Measurements from ENCODE around the gene TNS1. TPM values are rescaled to one million over a fixed set of nuclear protein-coding genes. Genes with fewer than 3 reads are reported as not detected.

Gene TNS1
- total RNA-seq, 2 donors from 2014 or later, result 3.3 to 4.2 TPM

- no peak overlapping the region for H3K27ac ChIP-seq (ENCODE audit: low read depth, low read length)
- Mint-ChIP-seq H3K27ac (no peak overlapping the region), H3K4me1 (peaks cover under 1% of the 10 kb centered on the region), H3K4me3 (no peak overlapping the region), H3K27me3 (ENCODE audit: insufficient read depth) (peaks cover 21% of the 10 kb centered on the region), H3K36me3 (ENCODE audit: low read depth) (no peaks in the 10 kb centered on the region), H3K9me3 (peaks cover 27% of the 10 kb centered on the region)
- TF ChIP-seq CTCF (conservative IDR thresholded peaks at IDR 0.05), result no peak
- H3K9ac ChIP-seq (ENCODE audit: extremely low read depth, low read length, poor library complexity, severe bottlenecking), result no peak overlapping the region
- no peak for DNase-seq
- no peaks in the 10 kb centered on the region for H3K4me1 ChIP-seq (ENCODE audit: control insufficient read depth, insufficient read depth, low read length)
- H3K9me3 ChIP-seq (ENCODE audit: control insufficient read depth, low read length), result peaks cover 25% of the 10 kb centered on the region
- H3K36me3 ChIP-seq (ENCODE audit: control insufficient read depth, insufficient read depth, low read length), result no peaks in the 10 kb centered on the region
- no peaks in the 10 kb centered on the region for H3K27me3 ChIP-seq (ENCODE audit: control insufficient read depth, insufficient read depth, low read length, poor library complexity, severe bottlenecking)
- WGBS, 2 experiments (ENCODE audit: insufficient coverage in 1 of 2, insufficient read length in 1 of 2), result 93% methylated on average over 1 of the region's 1 CpG; no CpG with 5 or more reads in 1 of the 2 experiments
- H3K4me3 ChIP-seq (ENCODE audit: low read length), result no peak overlapping the region
Measured at GRCh38 chr2:217761645-217762277, 241.0 kb downstream of the TNS1 start.

- H3K4me1 ChIP-seq (ENCODE audit: control insufficient read depth, insufficient read depth, low read length), result no peaks in the 10 kb centered on the region
- peaks cover 25% of the 10 kb centered on the region for H3K9me3 ChIP-seq (ENCODE audit: control insufficient read depth, low read length)
- no peak overlapping the region for H3K9ac ChIP-seq (ENCODE audit: extremely low read depth, low read length, poor library complexity, severe bottlenecking)
- no peaks in the 10 kb centered on the region for H3K36me3 Mint-ChIP-seq (ENCODE audit: low read depth)
- no peak overlapping the region for H3K27ac Mint-ChIP-seq
- H3K27ac ChIP-seq (ENCODE audit: low read depth, low read length), result no peak overlapping the region
- 74 to 84% methylated on average over 2 of the region's 2 CpGs for WGBS, 2 experiments (ENCODE audit: insufficient coverage in 1 of 2, insufficient read length in 1 of 2)
- TF ChIP-seq CTCF (conservative IDR thresholded peaks at IDR 0.05), result no peak
- H3K9me3 Mint-ChIP-seq, result peaks cover 27% of the 10 kb centered on the region
- no peak overlapping the region for H3K4me3 ChIP-seq (ENCODE audit: low read length)
- H3K27me3 ChIP-seq (ENCODE audit: control insufficient read depth, insufficient read depth, low read length, poor library complexity, severe bottlenecking), result no peaks in the 10 kb centered on the region
- peaks cover 5% of the 10 kb centered on the region for H3K4me1 Mint-ChIP-seq
- no peaks in the 10 kb centered on the region for H3K36me3 ChIP-seq (ENCODE audit: control insufficient read depth, insufficient read depth, low read length)
- H3K27me3 Mint-ChIP-seq (ENCODE audit: insufficient read depth), result peaks cover 19% of the 10 kb centered on the region
- no peak overlapping the region for H3K4me3 Mint-ChIP-seq
- no peak for DNase-seq
Measured at GRCh38 chr2:217759991-217760390, 242.8 kb downstream of the TNS1 start.

GRCh38 chr2:217757108-217757463 is 245.7 kb downstream of the TNS1 start:
- peaks cover 11% of the 10 kb centered on the region for H3K9me3 ChIP-seq (ENCODE audit: control insufficient read depth, low read length)
- no peak overlapping the region for H3K27ac ChIP-seq (ENCODE audit: low read depth, low read length)
- Mint-ChIP-seq H3K27me3 (ENCODE audit: insufficient read depth) (peaks cover 25% of the 10 kb centered on the region), H3K27ac (no peak overlapping the region), H3K4me1 (peaks cover 5% of the 10 kb centered on the region), H3K4me3 (no peak overlapping the region), H3K36me3 (ENCODE audit: low read depth) (no peaks in the 10 kb centered on the region), H3K9me3 (peaks cover 10% of the 10 kb centered on the region)
- no peak for DNase-seq
- no peaks in the 10 kb centered on the region for H3K36me3 ChIP-seq (ENCODE audit: control insufficient read depth, insufficient read depth, low read length)
- no peak overlapping the region for H3K4me3 ChIP-seq (ENCODE audit: low read length)
- H3K27me3 ChIP-seq (ENCODE audit: control insufficient read depth, insufficient read depth, low read length, poor library complexity, severe bottlenecking), result peaks cover 8% of the 10 kb centered on the region
- no peak overlapping the region for H3K9ac ChIP-seq (ENCODE audit: extremely low read depth, low read length, poor library complexity, severe bottlenecking)
- no peak for TF ChIP-seq CTCF (conservative IDR thresholded peaks at IDR 0.05)
- WGBS, 2 experiments (ENCODE audit: insufficient coverage in 1 of 2, insufficient read length in 1 of 2), result 90% methylated on average over 2 of the region's 2 CpGs; no CpG with 5 or more reads in 1 of the 2 experiments
- H3K4me1 ChIP-seq (ENCODE audit: control insufficient read depth, insufficient read depth, low read length), result no peaks in the 10 kb centered on the region
